Loucy (cell line): Measurements from ENCODE around the gene HPSE.

ENCODE experiments used
- CTCF ChIP-seq: fragments of 200-600 bp; sonication (generic); conservative IDR thresholded peaks from 2 replicates; pipeline ENCODE4 v1.5.1; 2014; ENCODE audit warnings: mild to moderate bottlenecking, antibody characterized with exemption, low read length
- EZH2phosphoT487 ChIP-seq: fragments of 200-600 bp; IDR thresholded peaks from 2 replicates; pipeline ENCODE4 v1.6.1; 2018; ENCODE audit warnings: antibody characterized with exemption, mild to moderate bottlenecking, moderate library complexity, borderline replicate concordance

- TF ChIP-seq EZH2phosphoT487 (no peak), CTCF (no peak)
These were observed 61.7 kb downstream of the HPSE start for GRCh38 chr4:83272900-83273299.
